Activated T-helper 17 cell treated with anti-CD3 and anti-CD28 coated beads, Interleukin-2, amount 50 U/mL, for 72 hours (primary cell): ENCODE results near the gene CAPN10. TPM values are rescaled to one million over a fixed set of nuclear protein-coding genes. Genes with fewer than 3 reads are reported as not detected.

ENCODE experiments used
- ATAC-seq: fragments of 150-1000 bp; cut with Tn5 transposase; replicated peaks from 2 replicates; pipeline ENCODE4 v1.10.0; 2021; ENCODE audit warnings: mild to moderate bottlenecking, moderate library complexity
- H3K27ac Mint-ChIP-seq: one replicate; pipeline ENCODE4 v1.8.0; 2022; ENCODE audit warnings: mixed read lengths
- H3K27me3 Mint-ChIP-seq: one replicate; pipeline ENCODE4 v1.8.0; 2022; ENCODE audit warnings: mixed read lengths
- H3K36me3 Mint-ChIP-seq: one replicate; pipeline ENCODE4 v1.8.0; 2022; ENCODE audit warnings: low read depth, mild to moderate bottlenecking, mixed read lengths
- H3K4me1 Mint-ChIP-seq: one replicate; pipeline ENCODE4 v1.8.0; 2022; ENCODE audit warnings: mixed read lengths
- H3K4me3 Mint-ChIP-seq: one replicate; pipeline ENCODE4 v1.8.0; 2022; ENCODE audit warnings: mild to moderate bottlenecking, mixed read lengths
- H3K9me3 Mint-ChIP-seq: one replicate; pipeline ENCODE4 v1.8.0; 2022; ENCODE audit warnings: mixed read lengths
- total RNA-seq, 2 donors: library from RNA; stranded (reverse); gene quantifications; one replicate each; pipeline ENCODE4 v1.2.3, GENCODE V29; 2022

The CAPN10 gene
- total RNA-seq, 2 donors from 2014 or later = 28.6 to 42.3 TPM

DNA sequence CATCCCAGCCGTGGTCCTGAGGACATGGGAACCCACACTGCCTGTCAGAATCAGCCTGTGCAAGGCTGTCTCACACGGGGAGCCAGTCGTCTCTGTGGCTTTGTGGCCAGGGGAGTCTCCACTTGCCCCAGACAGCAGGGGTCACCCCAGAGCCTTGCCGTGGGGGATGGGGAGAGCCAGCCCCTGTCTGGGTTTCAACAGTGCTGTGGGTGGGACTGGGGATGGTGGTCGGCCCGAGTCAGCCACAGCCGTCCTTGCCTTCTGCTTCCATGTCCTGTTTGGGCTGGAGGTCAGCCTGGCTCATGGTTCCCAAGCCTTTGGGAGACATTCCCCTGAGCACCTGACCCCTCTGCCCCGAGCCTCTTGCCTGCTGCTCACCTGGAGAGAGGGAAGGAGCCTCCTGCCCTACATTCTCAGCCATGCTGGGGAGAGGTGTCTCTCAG lies 58.3 kb downstream of the CAPN10 start:
- H3K27me3 Mint-ChIP-seq = peaks cover 13% of the 10 kb centered on the region
- H3K4me3 Mint-ChIP-seq = no peak overlapping the region
- ATAC-seq = no peak
- H3K27ac Mint-ChIP-seq = no peak overlapping the region
- H3K4me1 Mint-ChIP-seq = no peaks in the 10 kb centered on the region
- no peaks in the 10 kb centered on the region for H3K36me3 Mint-ChIP-seq
- no peaks in the 10 kb centered on the region for H3K9me3 Mint-ChIP-seq

DNA sequence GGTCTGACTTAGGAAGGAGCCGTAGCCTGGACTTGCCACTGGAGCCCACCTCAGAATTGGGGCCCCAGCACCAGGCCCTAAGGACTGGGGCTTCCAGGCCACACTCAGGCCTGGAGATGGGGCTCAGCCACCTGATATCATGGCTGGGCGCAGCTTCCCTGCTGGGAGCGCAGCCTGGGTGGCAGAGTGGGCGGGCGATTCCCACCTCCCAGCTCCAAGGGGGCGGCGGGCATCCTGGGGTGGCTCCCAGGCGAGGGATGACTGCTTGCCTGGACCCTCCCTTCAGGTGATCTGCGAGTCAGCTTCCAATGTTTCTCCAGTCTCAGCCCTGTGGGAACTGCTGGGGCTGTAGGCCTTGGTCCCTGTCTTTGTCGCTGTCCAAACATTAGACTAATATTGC lies 58.8 kb downstream of the CAPN10 start:
- Mint-ChIP-seq H3K4me3 (no peak overlapping the region), H3K9me3 (no peaks in the 10 kb centered on the region), H3K36me3 (no peaks in the 10 kb centered on the region), H3K27ac (no peak overlapping the region), H3K4me1 (no peaks in the 10 kb centered on the region), H3K27me3 (peaks cover 13% of the 10 kb centered on the region)
- no peak for ATAC-seq

DNA sequence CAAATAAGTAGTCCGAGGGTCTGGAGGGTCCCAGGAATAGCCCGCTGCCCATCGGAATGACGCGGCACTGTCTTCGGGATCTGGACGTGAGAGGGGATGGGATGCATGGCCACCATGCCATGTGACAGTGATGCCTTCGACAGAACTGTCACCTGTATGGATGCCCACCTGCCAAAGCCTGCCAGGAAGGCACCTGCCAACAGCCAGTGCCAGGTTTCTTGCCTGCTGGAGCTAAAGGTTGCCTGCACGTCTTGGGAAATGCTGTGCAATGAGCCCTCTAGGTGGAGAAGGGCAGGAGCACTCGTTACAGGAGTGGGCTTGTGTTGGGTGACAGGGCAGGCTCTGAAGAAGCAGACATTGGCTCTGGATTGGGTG lies 59.3 kb downstream of the CAPN10 start:
- no peak overlapping the region for H3K4me3 Mint-ChIP-seq
- H3K36me3 Mint-ChIP-seq = no peaks in the 10 kb centered on the region
- H3K9me3 Mint-ChIP-seq = no peaks in the 10 kb centered on the region
- ATAC-seq = no peak
- peaks cover 14% of the 10 kb centered on the region for H3K27me3 Mint-ChIP-seq
- H3K27ac Mint-ChIP-seq = no peak overlapping the region
- H3K4me1 Mint-ChIP-seq = no peaks in the 10 kb centered on the region

DNA sequence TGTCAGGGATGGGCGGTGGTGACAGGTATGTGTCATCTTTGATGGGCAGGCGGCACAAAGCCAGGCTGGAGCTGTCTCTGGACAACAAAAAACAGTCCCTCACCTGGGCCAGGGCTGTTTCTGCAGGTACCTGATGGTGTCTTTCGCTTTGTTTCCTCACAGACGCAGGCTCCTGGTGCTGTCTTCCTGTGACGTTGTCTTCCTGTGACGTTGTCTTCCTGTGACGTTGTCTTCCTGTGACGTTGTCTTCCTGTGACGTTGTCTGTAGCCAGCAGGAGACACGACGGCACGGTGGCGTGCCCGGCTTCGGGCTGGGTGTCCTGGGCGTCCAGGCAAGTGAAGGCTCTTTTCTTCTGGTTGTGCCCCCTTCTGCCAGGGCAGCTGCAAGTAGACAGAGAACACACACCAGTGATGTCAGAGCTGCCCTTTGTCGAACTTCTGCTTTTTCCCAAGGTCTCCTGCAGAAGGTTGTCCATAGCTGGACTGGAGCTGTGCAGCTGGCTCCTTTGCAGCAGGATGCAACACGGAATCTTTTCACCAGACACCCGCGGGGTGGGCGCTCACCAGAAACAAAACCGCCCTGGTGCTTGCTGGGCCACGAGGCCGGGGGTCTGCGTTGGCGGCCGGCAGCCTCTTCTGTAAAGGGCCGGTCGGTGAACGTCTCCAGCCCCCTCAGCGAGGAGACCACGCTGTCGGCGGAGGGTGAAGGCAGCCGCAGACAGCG lies 59.8 kb downstream of the CAPN10 start:
- H3K27ac Mint-ChIP-seq = no peak overlapping the region
- H3K9me3 Mint-ChIP-seq = no peaks in the 10 kb centered on the region
- peaks cover 18% of the 10 kb centered on the region for H3K27me3 Mint-ChIP-seq
- H3K4me1 Mint-ChIP-seq = no peaks in the 10 kb centered on the region
- H3K36me3 Mint-ChIP-seq = no peaks in the 10 kb centered on the region
- no peak for ATAC-seq
- H3K4me3 Mint-ChIP-seq = no peak overlapping the region

DNA sequence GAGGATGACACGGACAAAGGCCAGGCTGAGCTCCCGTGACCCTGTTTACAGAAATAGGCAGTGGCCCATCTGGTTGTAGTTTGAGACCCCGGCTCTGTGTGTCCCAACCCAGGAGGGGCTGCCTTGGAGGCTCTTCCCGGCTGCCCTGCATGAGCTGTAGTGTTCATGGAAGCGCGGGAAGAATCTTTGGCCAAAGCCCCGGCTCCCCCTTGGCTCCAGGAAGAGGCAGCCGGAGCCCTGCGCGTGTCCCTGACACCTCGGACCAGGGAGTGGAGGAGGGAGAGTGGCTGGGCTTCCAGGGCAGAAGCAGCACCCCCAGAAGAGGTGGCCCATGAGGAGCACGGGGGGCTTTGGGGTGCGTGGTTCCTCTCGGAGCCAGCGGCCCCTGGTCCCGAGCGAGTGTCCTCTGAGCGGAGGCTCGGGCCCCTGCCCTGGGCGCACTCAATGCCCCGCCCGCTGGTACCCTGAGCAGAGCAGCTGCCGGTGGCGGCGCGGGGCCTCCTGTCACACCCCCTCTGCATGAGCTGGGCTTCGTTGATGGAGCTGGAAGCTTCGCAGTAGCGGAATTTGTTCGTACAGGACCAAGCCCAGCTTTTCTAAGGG lies 60.5 kb downstream of the CAPN10 start:
- Mint-ChIP-seq H3K27me3 (peaks cover 18% of the 10 kb centered on the region), H3K27ac (no peak overlapping the region), H3K4me3 (no peak overlapping the region), H3K4me1 (no peaks in the 10 kb centered on the region), H3K9me3 (no peaks in the 10 kb centered on the region), H3K36me3 (no peaks in the 10 kb centered on the region)
- ATAC-seq = no peak

DNA sequence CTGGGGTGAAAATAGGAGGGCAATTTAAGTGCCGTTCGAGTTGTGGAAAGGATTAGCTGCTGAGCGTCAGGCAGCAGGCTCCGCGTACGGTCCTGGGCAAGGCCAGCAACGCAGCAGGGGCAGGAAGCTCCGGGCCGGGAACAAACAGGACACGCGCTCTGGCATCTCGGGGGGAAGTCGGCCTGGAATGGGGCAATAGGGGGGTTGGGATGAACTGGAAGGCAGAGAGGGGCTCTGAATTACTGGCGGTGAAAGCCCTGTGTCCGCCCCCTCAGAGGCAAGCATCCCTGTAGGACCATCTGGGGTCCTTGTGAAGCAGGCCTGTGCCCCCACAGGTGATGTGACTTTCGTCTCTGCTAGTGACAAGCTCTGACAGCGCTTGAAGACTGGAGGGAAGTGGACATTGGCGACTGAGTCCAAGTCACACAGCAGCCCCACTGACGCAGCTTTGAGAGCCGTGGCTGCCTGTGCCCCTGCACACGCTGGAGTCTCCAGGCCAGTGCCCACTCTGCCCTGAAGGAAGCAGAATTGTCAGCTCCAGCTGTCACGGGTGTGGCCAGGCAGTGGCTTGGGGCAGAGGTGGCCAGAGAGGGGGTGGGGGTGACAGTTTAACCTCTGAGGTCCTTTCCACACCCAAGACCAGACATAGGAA lies 61.1 kb downstream of the CAPN10 start:
- Mint-ChIP-seq H3K27ac (no peak overlapping the region), H3K9me3 (no peaks in the 10 kb centered on the region), H3K4me1 (no peaks in the 10 kb centered on the region), H3K4me3 (no peak overlapping the region), H3K36me3 (no peaks in the 10 kb centered on the region), H3K27me3 (peaks cover 22% of the 10 kb centered on the region)
- ATAC-seq = no peak

DNA sequence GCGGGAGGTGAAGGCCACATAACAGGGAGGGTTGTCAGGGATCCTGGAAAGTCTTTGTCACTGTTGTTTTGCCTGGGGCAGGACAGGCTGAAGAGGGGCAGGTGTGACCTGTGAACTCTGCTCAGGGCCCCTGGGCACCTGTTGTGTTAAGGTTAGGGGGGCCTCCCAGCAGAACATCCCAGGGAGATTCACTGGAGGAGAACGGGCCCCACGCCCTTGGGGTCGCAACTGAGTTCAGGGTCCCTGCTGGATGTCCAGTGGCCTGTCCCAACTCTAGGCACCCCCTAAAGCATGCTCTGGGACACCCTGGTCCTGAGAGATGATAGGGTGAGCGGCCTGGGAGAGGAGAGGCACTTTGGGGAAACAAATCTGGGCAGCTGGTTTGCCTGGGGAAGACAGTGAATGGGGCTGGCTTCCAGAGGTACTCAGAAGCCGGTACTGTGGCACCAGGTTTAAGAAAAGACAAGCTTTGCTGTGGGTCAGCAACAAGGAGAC lies 61.7 kb downstream of the CAPN10 start:
- H3K4me3 Mint-ChIP-seq = no peak overlapping the region
- H3K27me3 Mint-ChIP-seq = peaks cover 23% of the 10 kb centered on the region
- no peak overlapping the region for H3K27ac Mint-ChIP-seq
- no peaks in the 10 kb centered on the region for H3K9me3 Mint-ChIP-seq
- H3K36me3 Mint-ChIP-seq = no peaks in the 10 kb centered on the region
- no peak for ATAC-seq
- H3K4me1 Mint-ChIP-seq = no peaks in the 10 kb centered on the region

Other genes starting within 250 kb of the CAPN10 start
- 1 to 10 TPM; 4.0 to 4.6 TPM for gene GPC1, start 151.1 kb upstream of the CAPN10 start, total RNA-seq
- gene ANKMY1, start 28.7 kb upstream of the CAPN10 start, total RNA-seq = 10 to 100 TPM; 14.5 to 28.8 TPM
- gene DUSP28, start 26.4 kb upstream of the CAPN10 start, total RNA-seq = 1 to 10 TPM; 3.6 to 8.3 TPM
- gene RNPEPL1, start 18.2 kb upstream of the CAPN10 start, total RNA-seq = 10 to 100 TPM; 27.2 to 52.7 TPM
- gene GPR35, start 38.7 kb downstream of the CAPN10 start, total RNA-seq = 1 to 10 TPM; 2.0 to 4.4 TPM
- gene AQP12B, start 96.2 kb downstream of the CAPN10 start, total RNA-seq = not detected
- not detected for gene AQP12A, start 105.1 kb downstream of the CAPN10 start, total RNA-seq
- 1 to 10 TPM in 1 of 2 donors, under 1 TPM in 1; 0.37 to 1.1 TPM for gene KIF1A, start 233.5 kb downstream of the CAPN10 start, total RNA-seq